Osteocyte (in vitro differentiated cells): ENCODE results near the gene ASIC1. TPM values are rescaled to one million over a fixed set of nuclear protein-coding genes. Genes with fewer than 3 reads are reported as not detected.

Experiments used
- DNase-seq: peaks from one replicate; pipeline ENCODE4 v3.0.0; 2021; ENCODE audit warnings: mixed read lengths; ENCODE audit not compliant: unreplicated experiment; ENCODE audit errors: extremely low spot score
- H3K27ac Mint-ChIP-seq: one replicate; pipeline ENCODE4 v1.8.0; 2021; ENCODE audit warnings: mild to moderate bottlenecking, mixed read lengths; ENCODE audit not compliant: unreplicated experiment
- H3K27me3 Mint-ChIP-seq: one replicate; pipeline ENCODE4 v1.8.0; 2021; ENCODE audit warnings: mixed read lengths; ENCODE audit not compliant: unreplicated experiment
- H3K36me3 Mint-ChIP-seq: one replicate; pipeline ENCODE4 v1.8.0; 2021; ENCODE audit warnings: mixed read lengths; ENCODE audit not compliant: unreplicated experiment
- H3K4me1 Mint-ChIP-seq: one replicate; pipeline ENCODE4 v1.8.0; 2021; ENCODE audit warnings: mixed read lengths; ENCODE audit not compliant: unreplicated experiment
- H3K4me3 Mint-ChIP-seq: one replicate; pipeline ENCODE4 v1.8.0; 2021; ENCODE audit warnings: mild to moderate bottlenecking, moderate library complexity, mixed read lengths; ENCODE audit not compliant: unreplicated experiment
- H3K9me3 Mint-ChIP-seq: one replicate; pipeline ENCODE4 v1.8.0; 2021; ENCODE audit warnings: mixed read lengths; ENCODE audit not compliant: unreplicated experiment
- total RNA-seq: library from RNA; stranded (reverse); gene quantifications from 2 replicates; pipeline ENCODE4 v1.2.1, GENCODE V29; 2021
- TF ChIP-seq, protein P1 (sequence below): fragments of 200-600 bp; sonication (generic); IDR thresholded peaks from 2 replicates; pipeline ENCODE4 v1.5.0; 2021; ENCODE audit warnings: antibody characterized with exemption, mild to moderate bottlenecking, moderate library complexity

Gene ASIC1
- total RNA-seq, 1 donor from 2014 or later = 2.1 TPM

DNA sequence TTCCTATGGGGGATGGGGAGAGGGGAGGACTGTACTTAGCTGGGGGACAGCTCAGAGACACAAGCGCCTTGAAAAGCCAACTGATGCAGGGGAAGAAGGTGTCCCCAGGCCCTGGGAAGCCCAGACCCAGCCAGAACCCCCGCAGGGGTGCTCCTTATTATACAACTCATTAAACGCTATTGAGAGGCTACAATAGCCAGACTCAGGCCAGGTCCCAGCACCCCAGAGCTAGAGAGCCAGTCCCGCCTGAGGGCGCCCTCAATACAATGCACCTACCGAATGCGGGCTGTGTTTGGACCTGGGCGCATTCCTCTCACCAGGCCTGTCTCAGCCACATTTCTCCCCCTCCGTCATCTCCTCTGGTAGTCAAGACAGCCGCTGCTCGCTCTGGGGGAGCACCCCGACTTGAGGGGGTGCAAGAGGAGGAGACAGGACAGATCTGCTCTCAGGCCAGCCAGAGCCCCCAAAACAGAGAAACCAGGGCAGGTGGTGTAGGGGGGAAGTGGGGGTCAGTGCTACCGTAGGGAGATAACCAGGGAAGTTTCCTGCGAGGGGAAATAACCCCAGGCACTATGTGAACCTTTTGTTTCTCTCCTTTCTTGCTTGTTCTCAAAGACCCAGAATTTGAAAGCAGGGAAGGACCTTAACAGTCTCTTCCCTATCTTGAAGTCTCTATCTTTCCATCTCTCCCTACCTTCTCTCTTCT is 6.1 kb upstream of the ASIC1 start:
- DNase-seq = no peak
- TF ChIP-seq, protein P1, sequence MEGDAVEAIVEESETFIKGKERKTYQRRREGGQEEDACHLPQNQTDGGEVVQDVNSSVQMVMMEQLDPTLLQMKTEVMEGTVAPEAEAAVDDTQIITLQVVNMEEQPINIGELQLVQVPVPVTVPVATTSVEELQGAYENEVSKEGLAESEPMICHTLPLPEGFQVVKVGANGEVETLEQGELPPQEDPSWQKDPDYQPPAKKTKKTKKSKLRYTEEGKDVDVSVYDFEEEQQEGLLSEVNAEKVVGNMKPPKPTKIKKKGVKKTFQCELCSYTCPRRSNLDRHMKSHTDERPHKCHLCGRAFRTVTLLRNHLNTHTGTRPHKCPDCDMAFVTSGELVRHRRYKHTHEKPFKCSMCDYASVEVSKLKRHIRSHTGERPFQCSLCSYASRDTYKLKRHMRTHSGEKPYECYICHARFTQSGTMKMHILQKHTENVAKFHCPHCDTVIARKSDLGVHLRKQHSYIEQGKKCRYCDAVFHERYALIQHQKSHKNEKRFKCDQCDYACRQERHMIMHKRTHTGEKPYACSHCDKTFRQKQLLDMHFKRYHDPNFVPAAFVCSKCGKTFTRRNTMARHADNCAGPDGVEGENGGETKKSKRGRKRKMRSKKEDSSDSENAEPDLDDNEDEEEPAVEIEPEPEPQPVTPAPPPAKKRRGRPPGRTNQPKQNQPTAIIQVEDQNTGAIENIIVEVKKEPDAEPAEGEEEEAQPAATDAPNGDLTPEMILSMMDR = no peak
- Mint-ChIP-seq H3K36me3 (no peaks in the 10 kb centered on the region), H3K4me1 (peaks cover 8% of the 10 kb centered on the region), H3K27ac (no peak overlapping the region), H3K4me3 (no peak overlapping the region), H3K9me3 (no peaks in the 10 kb centered on the region), H3K27me3 (peaks cover 63% of the 10 kb centered on the region)

DNA sequence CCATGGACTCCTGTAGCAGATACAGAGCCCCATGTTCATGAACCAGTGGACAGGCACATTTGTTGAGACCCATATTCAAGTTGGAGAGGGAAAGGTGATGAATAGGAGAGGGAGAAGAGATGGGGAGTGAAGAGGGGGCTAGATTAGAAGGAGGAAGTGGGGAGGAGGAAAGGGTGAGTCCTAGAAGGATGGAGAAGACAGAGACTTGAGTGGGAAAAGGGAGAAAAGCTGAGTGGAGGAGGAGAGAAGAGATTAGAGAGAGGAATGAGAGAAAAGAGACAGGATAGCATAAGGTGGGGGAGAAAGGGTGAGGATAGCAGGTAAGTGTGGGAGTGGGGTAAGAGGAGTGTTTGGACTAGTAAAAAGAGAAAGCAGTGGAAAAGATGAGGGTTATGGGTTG is 4.9 kb upstream of the ASIC1 start:
- DNase-seq = no peak
- Mint-ChIP-seq H3K4me1 (peaks cover 15% of the 10 kb centered on the region), H3K36me3 (no peaks in the 10 kb centered on the region), H3K9me3 (no peaks in the 10 kb centered on the region), H3K4me3 (no peak overlapping the region), H3K27ac (no peak overlapping the region), H3K27me3 (peaks cover 62% of the 10 kb centered on the region)
- TF ChIP-seq, protein P1 = no peak

DNA sequence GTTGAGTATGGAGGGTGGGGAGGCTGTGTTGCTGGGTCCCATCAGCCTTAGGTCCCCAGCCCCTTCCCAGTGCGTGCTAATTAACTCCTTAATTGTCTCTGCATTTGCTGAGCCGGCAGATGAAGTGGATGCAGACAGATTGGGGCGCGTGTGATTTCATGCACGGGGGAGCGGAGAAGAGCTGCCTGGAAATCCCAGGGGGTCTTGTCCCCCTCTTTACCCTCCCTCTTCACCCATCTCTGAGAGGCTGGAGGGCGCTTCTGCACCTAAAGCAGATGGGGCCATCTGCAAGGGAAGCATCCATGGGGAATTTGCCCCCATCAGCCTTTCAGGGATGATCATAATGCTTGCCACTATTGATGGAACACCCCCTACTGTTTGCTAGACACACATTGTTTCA is 4.4 kb upstream of the ASIC1 start:
- no peaks in the 10 kb centered on the region for H3K9me3 Mint-ChIP-seq
- DNase-seq = no peak
- H3K4me3 Mint-ChIP-seq = no peak overlapping the region
- H3K27me3 Mint-ChIP-seq = peaks cover 59% of the 10 kb centered on the region
- no peak overlapping the region for H3K27ac Mint-ChIP-seq
- no peaks in the 10 kb centered on the region for H3K36me3 Mint-ChIP-seq
- peaks cover 15% of the 10 kb centered on the region for H3K4me1 Mint-ChIP-seq
- TF ChIP-seq, protein P1 = no peak

DNA sequence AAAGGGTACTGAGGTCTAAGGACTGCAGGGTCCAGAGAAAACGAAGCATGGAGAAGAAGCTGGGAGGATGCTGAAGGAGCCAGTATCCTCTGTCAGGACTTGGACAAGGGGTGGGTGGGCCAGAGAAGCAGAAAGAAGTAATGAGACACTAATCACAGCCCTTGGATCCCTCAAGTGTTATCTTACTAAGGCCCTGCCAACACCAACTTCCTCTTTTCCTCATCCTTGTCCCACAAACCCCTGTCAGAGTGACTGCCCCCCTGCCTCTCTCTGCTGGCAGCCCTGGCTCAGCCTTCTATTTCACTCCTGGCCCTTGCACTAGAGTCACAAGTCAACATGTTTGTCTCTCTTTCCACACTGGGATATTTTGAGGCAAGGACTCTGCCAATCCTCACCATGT is 3.8 kb upstream of the ASIC1 start:
- no peak overlapping the region for H3K4me3 Mint-ChIP-seq
- no peak for DNase-seq
- H3K9me3 Mint-ChIP-seq = no peaks in the 10 kb centered on the region
- H3K36me3 Mint-ChIP-seq = no peaks in the 10 kb centered on the region
- H3K4me1 Mint-ChIP-seq = peaks cover 15% of the 10 kb centered on the region
- H3K27me3 Mint-ChIP-seq = peaks cover 56% of the 10 kb centered on the region
- H3K27ac Mint-ChIP-seq = no peak overlapping the region
- TF ChIP-seq, protein P1 = no peak

DNA sequence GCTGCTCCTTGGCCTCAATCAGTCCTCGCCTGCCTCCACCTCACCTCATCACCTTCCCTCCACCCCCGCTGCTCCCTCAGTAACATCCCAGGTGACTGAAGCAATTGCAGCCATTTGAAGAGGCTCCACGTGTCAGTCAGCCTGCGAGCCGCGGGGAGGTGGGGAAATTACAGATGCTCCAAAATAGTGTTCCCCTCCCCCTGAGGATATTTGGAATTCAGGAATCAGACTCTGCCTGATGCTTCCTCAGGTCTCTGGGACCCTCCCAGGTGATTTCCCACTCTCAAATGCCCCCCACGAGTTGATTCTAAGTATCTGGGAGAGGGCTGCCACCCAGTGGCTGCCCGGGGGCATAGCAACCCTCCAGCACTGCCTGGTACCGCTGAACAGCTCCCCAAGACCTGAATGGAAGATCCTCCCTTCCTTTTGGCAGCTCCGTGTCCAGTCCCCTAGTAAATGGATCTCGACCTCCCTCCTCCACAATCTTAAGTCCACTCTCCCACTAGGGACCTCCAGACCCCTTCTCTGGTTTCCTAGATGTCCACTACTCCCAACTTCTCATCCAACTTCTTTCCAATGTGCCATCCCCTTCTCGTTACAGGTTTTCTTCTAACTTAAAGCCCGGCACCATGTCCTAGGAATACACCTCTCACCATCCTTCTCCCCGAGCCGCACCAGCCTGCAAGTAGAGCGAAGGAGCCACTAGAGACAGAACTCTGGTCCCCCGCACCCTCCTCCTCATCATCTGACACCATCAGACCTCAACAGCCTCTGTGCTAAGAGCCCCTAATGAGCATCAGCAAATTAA is 1.4 kb upstream of the ASIC1 start:
- Mint-ChIP-seq H3K36me3 (no peaks in the 10 kb centered on the region), H3K27me3 (peaks cover 35% of the 10 kb centered on the region), H3K4me3 (peak overlapping the region; percentile 47), H3K27ac (no peak overlapping the region), H3K9me3 (no peaks in the 10 kb centered on the region), H3K4me1 (peaks cover 15% of the 10 kb centered on the region)
- TF ChIP-seq, protein P1 = peak; percentile 99
- no peak for DNase-seq
